Skeletal muscle satellite cell (primary cell): ENCODE data around the gene RELT. TPM values are rescaled to one million over a fixed set of nuclear protein-coding genes. Genes with fewer than 3 reads are reported as not detected.

Experiments used
- H3K27me3 ChIP-seq: 2 replicates; pipeline ENCODE4 v1.7.0; 2013; ENCODE audit warnings: low read length; ENCODE audit not compliant: control insufficient read depth, insufficient read depth
- H3K36me3 ChIP-seq: 2 replicates; pipeline ENCODE4 v1.7.0; 2013; ENCODE audit warnings: mild to moderate bottlenecking, control low read depth, low read length; ENCODE audit not compliant: insufficient read depth
- H3K4me1 ChIP-seq: 2 replicates; pipeline ENCODE4 v1.7.0; 2013; ENCODE audit warnings: low read length; ENCODE audit not compliant: control insufficient read depth, insufficient read depth
- H3K4me2 ChIP-seq: 2 replicates; pipeline ENCODE4 v1.7.0; 2013; ENCODE audit warnings: mild to moderate bottlenecking, low read length
- H3K4me3 ChIP-seq: 2 replicates; pipeline ENCODE4 v1.7.0; 2013; ENCODE audit warnings: low read length
- H3K9ac ChIP-seq: 2 replicates; pipeline ENCODE4 v1.7.0; 2013; ENCODE audit warnings: mild to moderate bottlenecking, low read depth, low read length, moderate library complexity
- H3K9me3 ChIP-seq: replicated peaks from 2 replicates; pipeline ENCODE4 v1.7.0; 2013; ENCODE audit warnings: mild to moderate bottlenecking, control low read depth, low read length
- total RNA-seq: library from RNA; depleted of rRNA; stranded (reverse); fragments of >200 nt; gene quantifications from 2 replicates; pipeline ENCODE4 v1.2.3, GENCODE V29; 2012; rRNA removed

RELT gene, protein sequence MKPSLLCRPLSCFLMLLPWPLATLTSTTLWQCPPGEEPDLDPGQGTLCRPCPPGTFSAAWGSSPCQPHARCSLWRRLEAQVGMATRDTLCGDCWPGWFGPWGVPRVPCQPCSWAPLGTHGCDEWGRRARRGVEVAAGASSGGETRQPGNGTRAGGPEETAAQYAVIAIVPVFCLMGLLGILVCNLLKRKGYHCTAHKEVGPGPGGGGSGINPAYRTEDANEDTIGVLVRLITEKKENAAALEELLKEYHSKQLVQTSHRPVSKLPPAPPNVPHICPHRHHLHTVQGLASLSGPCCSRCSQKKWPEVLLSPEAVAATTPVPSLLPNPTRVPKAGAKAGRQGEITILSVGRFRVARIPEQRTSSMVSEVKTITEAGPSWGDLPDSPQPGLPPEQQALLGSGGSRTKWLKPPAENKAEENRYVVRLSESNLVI
- total RNA-seq: 5.8 and 6.8 TPM in 2 replicates

DNA sequence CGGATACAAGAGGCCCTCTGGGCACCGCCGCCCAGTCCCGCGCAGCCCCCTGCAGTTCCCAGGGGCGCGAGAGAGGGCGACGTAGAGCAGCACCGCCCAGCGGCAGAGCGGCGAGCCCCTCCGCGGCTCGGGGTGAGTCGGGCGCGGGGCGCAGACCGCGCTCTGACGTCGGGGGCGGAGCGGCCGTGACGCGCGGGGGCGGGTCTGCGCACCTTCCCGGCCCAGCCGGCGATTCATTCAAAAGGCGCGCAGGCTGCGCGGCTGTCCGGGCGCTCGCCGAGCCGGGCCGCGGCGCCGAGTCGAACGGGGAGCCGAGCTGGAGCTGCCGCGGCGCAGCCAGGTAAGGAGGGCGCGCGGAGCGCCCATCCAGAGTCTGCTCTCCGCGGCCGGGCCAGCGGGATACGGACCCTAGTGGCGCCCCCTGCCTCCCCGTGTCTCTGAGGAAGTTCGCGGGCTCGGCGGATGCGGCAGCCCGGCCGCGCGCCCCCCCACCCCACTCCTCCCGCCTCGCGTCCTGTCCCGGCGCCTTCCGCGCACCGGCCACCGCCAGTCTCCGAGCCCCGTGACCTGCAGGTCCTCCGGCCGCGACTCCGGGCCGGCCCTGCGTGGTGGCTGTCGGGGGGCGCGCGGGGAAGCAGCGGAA is at the start of gene RELT:
RELT (plus strand) TSS at position 240 of the 643 bp plus-strand sequence. CDS start 12,738 bp downstream, outside the sequence.
- Histone ChIP-seq H3K36me3 (no peaks in the 10 kb centered on the region), H3K9me3 (no peaks in the 10 kb centered on the region), H3K27me3 (no peaks in the 10 kb centered on the region), H3K4me2 (peak within 1 kb of the TSS; percentile 89), H3K4me3 (peak within 1 kb of the TSS; percentile 85), H3K4me1 (peaks cover 10% of the 10 kb centered on the region), H3K9ac (peak within 1 kb of the TSS; percentile 94)

GRCh38 chr11:73326929-73327811 is 49.0 kb upstream of the RELT start:
- Histone ChIP-seq H3K4me3 (no peak overlapping the region), H3K36me3 (peaks cover 16% of the 10 kb centered on the region), H3K4me1 (peaks cover 62% of the 10 kb centered on the region), H3K4me2 (no peak overlapping the region), H3K9ac (no peak overlapping the region), H3K9me3 (no peaks in the 10 kb centered on the region), H3K27me3 (no peaks in the 10 kb centered on the region)

GRCh38 chr11:73327812-73328364 is 48.3 kb upstream of the RELT start:
- H3K4me2 ChIP-seq: no peak overlapping the region
- peaks cover 16% of the 10 kb centered on the region for H3K36me3 ChIP-seq
- H3K4me3 ChIP-seq: no peak overlapping the region
- H3K9ac ChIP-seq: no peak overlapping the region
- peaks cover 62% of the 10 kb centered on the region for H3K4me1 ChIP-seq
- no peaks in the 10 kb centered on the region for H3K9me3 ChIP-seq
- H3K27me3 ChIP-seq: no peaks in the 10 kb centered on the region

- Histone ChIP-seq H3K4me1 (peaks cover 59% of the 10 kb centered on the region), H3K4me2 (no peak overlapping the region), H3K27me3 (no peaks in the 10 kb centered on the region), H3K9ac (peak overlapping the region; percentile 30), H3K36me3 (peaks cover 12% of the 10 kb centered on the region), H3K4me3 (no peak overlapping the region), H3K9me3 (no peaks in the 10 kb centered on the region)
Observed at GRCh38 chr11:73330569-73331093, 45.6 kb upstream of the RELT start.

DNA sequence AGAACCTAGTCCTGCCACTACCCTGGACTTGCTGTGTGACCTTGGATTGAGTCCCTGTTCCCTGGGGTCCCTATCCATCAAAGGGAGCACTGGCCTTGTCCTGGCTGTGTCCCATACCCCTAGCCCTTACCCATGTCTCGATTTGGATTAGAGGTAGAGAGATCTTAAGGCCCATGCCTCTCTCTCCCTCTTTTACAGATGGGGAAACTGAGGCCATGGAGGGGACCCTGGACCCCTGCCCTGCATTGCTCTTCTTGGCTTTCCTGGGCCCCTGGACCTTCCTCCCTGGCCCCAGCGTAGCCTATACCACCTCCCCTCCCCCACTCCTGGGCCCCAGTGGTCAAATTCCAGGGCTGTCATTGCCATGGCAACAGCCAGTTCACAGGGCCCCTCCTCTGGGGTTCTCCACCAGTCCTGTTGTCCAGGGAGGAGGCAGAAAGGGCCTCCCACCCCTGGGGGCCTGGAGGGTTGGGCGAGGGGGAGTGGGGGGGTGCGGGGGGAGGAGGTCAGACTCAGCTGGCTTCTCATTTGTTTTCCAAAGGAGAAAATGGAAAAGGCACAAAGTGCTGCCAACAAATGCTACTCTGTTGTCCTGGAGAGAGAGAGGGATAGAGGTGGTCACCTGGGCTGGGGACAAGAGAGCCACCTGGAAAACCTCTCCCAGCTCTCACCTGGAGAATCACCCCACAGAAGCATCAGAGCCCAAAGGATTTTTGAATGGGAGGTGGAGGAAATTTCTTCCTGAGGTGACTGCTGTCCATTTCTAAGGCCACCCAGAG is 44.9 kb upstream of the RELT start:
- peaks cover 6% of the 10 kb centered on the region for H3K36me3 ChIP-seq
- no peaks in the 10 kb centered on the region for H3K9me3 ChIP-seq
- H3K4me1 ChIP-seq: peaks cover 59% of the 10 kb centered on the region
- H3K4me2 ChIP-seq: no peak overlapping the region
- H3K9ac ChIP-seq: no peak overlapping the region
- H3K4me3 ChIP-seq: no peak overlapping the region
- H3K27me3 ChIP-seq: no peaks in the 10 kb centered on the region

GRCh38 chr11:73333173-73333572 is 43.0 kb upstream of the RELT start:
- H3K9me3 ChIP-seq: no peaks in the 10 kb centered on the region
- no peak overlapping the region for H3K4me2 ChIP-seq

GRCh38 chr11:73333640-73334383 is 42.4 kb upstream of the RELT start:
- H3K4me1 ChIP-seq: peaks cover 50% of the 10 kb centered on the region
- H3K4me3 ChIP-seq: no peak overlapping the region

More at GRCh38 chr11:73333173-73333572, 43.0 kb upstream of the RELT start:
- H3K27me3 ChIP-seq: no peaks in the 10 kb centered on the region
- H3K36me3 ChIP-seq: peaks cover 2% of the 10 kb centered on the region
- no peak overlapping the region for H3K4me3 ChIP-seq
- no peak overlapping the region for H3K9ac ChIP-seq
- peaks cover 50% of the 10 kb centered on the region for H3K4me1 ChIP-seq

GRCh38 chr11:73334384-73335203 is 41.6 kb upstream of the RELT start:
- H3K4me1 ChIP-seq: peaks cover 50% of the 10 kb centered on the region
- peak overlapping the region; percentile 36 for H3K4me3 ChIP-seq
- peak overlapping the region; percentile 41 for H3K9ac ChIP-seq
- peaks cover 2% of the 10 kb centered on the region for H3K36me3 ChIP-seq
- H3K9me3 ChIP-seq: no peaks in the 10 kb centered on the region
- peak overlapping the region; percentile 75 for H3K4me2 ChIP-seq
- H3K27me3 ChIP-seq: no peaks in the 10 kb centered on the region

More at GRCh38 chr11:73333640-73334383, 42.4 kb upstream of the RELT start:
- H3K9me3 ChIP-seq: no peaks in the 10 kb centered on the region
- peaks cover 2% of the 10 kb centered on the region for H3K36me3 ChIP-seq
- peak overlapping the region; percentile 75 for H3K4me2 ChIP-seq
- H3K9ac ChIP-seq: peak overlapping the region; percentile 41
- H3K27me3 ChIP-seq: no peaks in the 10 kb centered on the region

DNA sequence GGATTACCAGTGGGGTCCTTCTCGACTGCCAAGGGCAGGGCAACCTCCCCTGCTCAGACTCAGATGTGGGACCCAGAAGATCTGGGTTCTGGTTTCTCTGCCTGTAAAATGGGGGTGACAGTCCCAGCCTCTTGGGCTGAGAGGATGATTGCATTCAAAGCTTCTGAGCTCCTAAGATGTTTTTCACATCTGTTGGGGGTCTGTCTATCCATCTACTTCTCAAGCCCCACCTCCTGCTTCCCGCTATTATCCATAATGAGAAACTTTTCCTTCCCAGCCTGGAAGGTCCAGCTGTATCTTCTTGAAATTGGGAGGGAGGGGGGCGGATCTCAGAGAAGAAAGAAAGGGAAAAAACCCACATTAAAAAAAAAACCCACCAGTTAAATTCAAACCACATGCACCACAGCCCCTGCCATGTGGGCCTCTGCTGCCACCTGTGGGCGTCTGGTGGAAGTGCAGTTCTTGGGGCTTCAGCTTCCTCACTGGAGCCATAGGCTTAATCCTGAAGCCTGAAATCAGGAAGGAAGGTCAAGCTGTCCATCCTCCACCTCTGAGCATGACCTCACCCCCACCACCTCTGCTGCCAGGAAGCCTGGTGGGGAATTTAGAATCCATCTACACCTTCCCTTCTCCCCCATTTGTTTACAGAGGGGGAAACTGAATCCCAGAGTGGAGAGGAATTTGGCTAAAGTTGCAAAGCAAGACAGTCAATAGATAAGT is 40.8 kb upstream of the RELT start:
- H3K4me3 ChIP-seq: peak overlapping the region; percentile 36
- no peaks in the 10 kb centered on the region for H3K9me3 ChIP-seq
- peak overlapping the region; percentile 75 for H3K4me2 ChIP-seq
- H3K27me3 ChIP-seq: no peaks in the 10 kb centered on the region
- peaks cover 2% of the 10 kb centered on the region for H3K36me3 ChIP-seq
- H3K4me1 ChIP-seq: peaks cover 48% of the 10 kb centered on the region
- H3K9ac ChIP-seq: peak overlapping the region; percentile 41
